GM23248 (cell line): ENCODE results near the gene FBXO34. TPM values are rescaled to one million over a fixed set of nuclear protein-coding genes. Genes with fewer than 3 reads are reported as not detected.
"Not testable (repeated sequence)": the region's sequence is repeated elsewhere in the genome, so short reads cannot be mapped to it uniquely, and the experiment has no call there.

Source experiments
- DNase-seq: peaks from one replicate; pipeline ENCODE4 v3.0.0-alpha.2; 2015
- H2AFZ ChIP-seq: fragments of 200-600 bp; sonication (generic); 2 replicates; pipeline ENCODE4 v1.6.1; 2016; ENCODE audit warnings: antibody characterized with exemption
- H3F3A ChIP-seq: fragments of 200-600 bp; sonication (generic); 2 replicates; pipeline ENCODE4 v1.6.1; 2016; ENCODE audit warnings: mild to moderate bottlenecking, antibody characterized with exemption, mixed run types; ENCODE audit not compliant: insufficient read depth
- H3K27ac ChIP-seq: fragments of 200-600 bp; sonication (generic); 2 replicates; pipeline ENCODE4 v1.5.1; 2016; ENCODE audit warnings: mild to moderate bottlenecking
- H3K27me3 ChIP-seq: fragments of 200-600 bp; sonication (generic); replicated peaks from 2 replicates; pipeline ENCODE4 v1.6.1; 2016; ENCODE audit warnings: mild to moderate bottlenecking; ENCODE audit not compliant: insufficient read depth
- H3K36me3 ChIP-seq: fragments of 200-600 bp; sonication (generic); 2 replicates; pipeline ENCODE4 v1.6.1; 2016; ENCODE audit warnings: low read depth, mild to moderate bottlenecking
- H3K4me1 ChIP-seq: fragments of 200-600 bp; sonication (generic); 2 replicates; pipeline ENCODE4 v1.6.1; 2016; ENCODE audit warnings: mild to moderate bottlenecking; ENCODE audit not compliant: insufficient read depth
- H3K4me2 ChIP-seq: fragments of 200-600 bp; sonication (generic); one replicate; pipeline ENCODE4 v1.6.1; 2016; ENCODE audit warnings: mild to moderate bottlenecking; ENCODE audit not compliant: unreplicated experiment
- H3K4me3 ChIP-seq: fragments of 200-600 bp; sonication (generic); 2 replicates; pipeline ENCODE4 v1.5.1; 2016; ENCODE audit warnings: mild to moderate bottlenecking
- H3K79me2 ChIP-seq: fragments of 200-600 bp; sonication (generic); 2 replicates; pipeline ENCODE4 v1.6.1; 2016; ENCODE audit warnings: mild to moderate bottlenecking; ENCODE audit not compliant: insufficient read depth
- H3K9ac ChIP-seq: fragments of 200-600 bp; sonication (generic); 2 replicates; pipeline ENCODE4 v1.6.1; 2016; ENCODE audit warnings: mild to moderate bottlenecking
- H3K9me2 ChIP-seq: fragments of 200-600 bp; sonication (generic); 2 replicates; pipeline ENCODE4 v1.6.1; 2016; ENCODE audit warnings: mixed run types, mild to moderate bottlenecking, moderate library complexity; ENCODE audit not compliant: insufficient read depth
- H3K9me3 ChIP-seq: fragments of 200-600 bp; sonication (generic); one replicate; pipeline ENCODE4 v1.6.1; 2017; ENCODE audit warnings: low read depth
- H4K20me1 ChIP-seq: fragments of 200-600 bp; sonication (generic); 2 replicates; pipeline ENCODE4 v1.6.0; 2016; ENCODE audit not compliant: insufficient read depth
- EZH2 ChIP-seq: fragments of 200-600 bp; sonication (generic); IDR thresholded peaks from 2 replicates; pipeline ENCODE4 v1.6.1; 2018; ENCODE audit warnings: antibody characterized with exemption, mild to moderate bottlenecking; ENCODE audit not compliant: insufficient read depth, poor library complexity, severe bottlenecking
- EZH2phosphoT487 ChIP-seq: fragments of 200-600 bp; sonication (generic); IDR thresholded peaks from 2 replicates; pipeline ENCODE4 v1.6.1; 2018; ENCODE audit warnings: antibody characterized with exemption, moderate library complexity, mild to moderate bottlenecking, low read depth; ENCODE audit not compliant: insufficient read depth
- WGBS, 2 experiments: methylation state at CpG; one replicate each; pipeline ENCODE4 v1.1.6; 2015 to 2017; ENCODE audit warnings: low lambda C conversion rate in 2 of 2, low coverage in 1 of 2; ENCODE audit errors: missing lambda C conversion rate in 2 of 2; 5-methylcytosine and 5-hydroxymethylcytosine counted together
- in situ Hi-C: fragments of 300-500 bp; cut with MboI; formaldehyde crosslinking; loops from 2 replicates; pipeline ENCODE4 v1.15.0; 2020
- polyA plus RNA-seq: library from polyadenylated mRNA; unstranded; fragments of >200 nt; fragmentation: Nextera tagmentation; extraction: Ambion mirVana; gene quantifications from 2 replicates; pipeline ENCODE4 v1.2.1, GENCODE V29; 2016
- total RNA-seq: library from RNA; depleted of rRNA; stranded (reverse); fragments of >200 nt; shearing (Covaris generic); gene quantifications from 2 replicates; pipeline ENCODE4 v1.2.3, GENCODE V29; 2014

The FBXO34 gene
- total and polyA plus RNA-seq, 2 experiments from 2014 or later, result 10.2 to 10.5 TPM

DNA sequence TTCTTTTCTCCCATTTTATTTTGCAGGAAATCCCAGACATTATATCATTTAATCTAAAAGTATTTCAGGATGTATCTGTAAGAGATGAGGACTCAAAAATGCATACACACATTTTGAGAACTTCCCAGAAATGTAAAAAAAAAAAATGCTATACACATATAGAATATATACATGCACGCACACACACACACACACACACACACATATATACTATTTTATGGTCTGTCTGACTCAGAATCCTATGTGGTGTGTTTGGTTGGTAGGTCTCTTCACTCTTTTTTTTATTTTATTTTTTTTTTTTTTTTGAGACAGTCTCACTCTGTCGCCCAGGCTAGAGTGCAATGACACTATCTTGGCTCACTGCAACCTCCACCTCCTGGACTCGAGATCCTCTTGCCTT lies 65.5 kb downstream of the FBXO34 start:
- Histone ChIP-seq H3K4me2 (peak overlapping the region; percentile 22), H3K9me2 (no peaks in the 10 kb centered on the region), H4K20me1 (no peaks in the 10 kb centered on the region; the same call in 1 of the 2 replicates), H3K4me1 (peaks cover 21% of the 10 kb centered on the region), H3K27ac (no peak overlapping the region), H3K79me2 (peaks cover 92% of the 10 kb centered on the region), H3F3A (no peaks in the 10 kb centered on the region; the same call in 1 of the 2 replicates), H3K4me3 (no peak overlapping the region), H2AFZ (no peak overlapping the region), H3K9me3 (no peaks in the 10 kb centered on the region), H3K36me3 (no peaks in the 10 kb centered on the region), H3K9ac (no peak overlapping the region), H3K27me3 (no peaks in the 10 kb centered on the region)
- TF ChIP-seq EZH2phosphoT487, result no peak
- TF ChIP-seq EZH2, result no peak
- WGBS, 2 experiments, result 95 to 97% methylated on average over 3 of the region's 3 CpGs
- no peak for DNase-seq
- in situ Hi-C loops, result no loop called here

- Histone ChIP-seq H3K9ac (no peak overlapping the region), H3K27ac (no peak overlapping the region), H3K36me3 (no peaks in the 10 kb centered on the region), H2AFZ (no peak overlapping the region), H4K20me1 (no peaks in the 10 kb centered on the region; the same call in 1 of the 2 replicates), H3K4me3 (no peak overlapping the region), H3K9me3 (no peaks in the 10 kb centered on the region), H3K4me2 (no peak overlapping the region), H3K27me3 (no peaks in the 10 kb centered on the region), H3F3A (no peaks in the 10 kb centered on the region; the same call in none of the 2 replicates), H3K79me2 (peaks cover 94% of the 10 kb centered on the region), H3K4me1 (peaks cover 26% of the 10 kb centered on the region), H3K9me2 (no peaks in the 10 kb centered on the region)
- WGBS, 2 experiments, result 64 to 66% methylated on average over 2 of the region's 2 CpGs
- in situ Hi-C loops, result no loop called here
- DNase-seq, result no peak
- TF ChIP-seq EZH2phosphoT487 (no peak), EZH2 (no peak)
These were observed 68.5 kb downstream of the FBXO34 start for GRCh38 chr14:55339770-55340169.

DNA sequence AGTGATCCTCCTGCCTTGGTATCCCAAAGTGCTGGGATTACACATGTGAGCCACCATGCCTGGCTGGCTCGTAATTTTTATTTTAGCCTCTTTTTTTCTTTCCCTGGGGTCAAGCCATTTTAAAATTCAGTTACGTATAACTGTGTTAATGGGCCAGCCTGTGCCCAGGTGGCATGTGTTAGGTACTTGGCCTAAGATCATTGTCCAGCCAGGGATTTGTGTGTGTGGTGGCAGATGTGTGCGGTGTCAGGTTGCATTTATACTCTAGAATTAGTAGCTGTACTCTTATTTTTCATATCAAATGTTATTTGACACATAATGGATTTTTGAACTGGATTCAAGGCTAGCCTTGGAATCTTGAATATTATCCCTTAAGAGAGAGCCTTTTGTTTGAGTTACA lies 69.3 kb downstream of the FBXO34 start:
- Histone ChIP-seq H2AFZ (no peak overlapping the region), H3K79me2 (peaks cover 94% of the 10 kb centered on the region), H3K4me3 (no peak overlapping the region), H3K27ac (no peak overlapping the region), H3K9ac (no peak overlapping the region), H3K36me3 (no peaks in the 10 kb centered on the region), H3K9me3 (no peaks in the 10 kb centered on the region), H4K20me1 (no peaks in the 10 kb centered on the region; the same call in 1 of the 2 replicates), H3F3A (no peaks in the 10 kb centered on the region; the same call in none of the 2 replicates), H3K4me1 (peaks cover 23% of the 10 kb centered on the region), H3K9me2 (no peaks in the 10 kb centered on the region), H3K4me2 (no peak overlapping the region), H3K27me3 (no peaks in the 10 kb centered on the region)
- in situ Hi-C loops, result no loop called here
- DNase-seq, result no peak
- 95 to 98% methylated on average over 3 of the region's 3 CpGs for WGBS, 2 experiments
- TF ChIP-seq EZH2 (no peak), EZH2phosphoT487 (no peak)

DNA sequence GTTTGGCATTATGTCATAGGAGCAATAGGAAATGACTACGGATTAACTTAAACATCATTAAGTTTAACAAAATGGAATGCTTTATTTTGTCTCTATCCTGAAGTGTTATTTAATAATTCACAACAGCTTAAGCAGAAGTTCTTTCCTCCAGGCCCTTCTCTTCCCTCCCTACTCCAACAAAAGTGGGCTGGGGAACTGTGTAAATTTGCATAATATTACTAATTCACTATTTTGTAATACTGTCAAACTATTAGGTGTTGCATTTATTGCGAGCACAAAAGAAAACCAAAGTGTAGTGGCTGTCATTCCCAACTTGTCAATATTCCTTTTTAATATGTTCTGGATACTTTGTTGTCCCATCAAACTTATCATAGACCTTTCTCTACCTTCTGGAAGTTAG lies 70.6 kb downstream of the FBXO34 start:
- peak; percentile 17 for DNase-seq
- Histone ChIP-seq H3K9me2 (no peaks in the 10 kb centered on the region), H3K9me3 (no peaks in the 10 kb centered on the region), H3F3A (no peaks in the 10 kb centered on the region; the same call in none of the 2 replicates), H2AFZ (no peak overlapping the region), H4K20me1 (peaks cover 1% of the 10 kb centered on the region; the same call in 1 of the 2 replicates), H3K36me3 (no peaks in the 10 kb centered on the region), H3K9ac (no peak overlapping the region), H3K4me1 (peaks cover 12% of the 10 kb centered on the region), H3K79me2 (peaks cover 94% of the 10 kb centered on the region), H3K27ac (no peak overlapping the region), H3K4me2 (no peak overlapping the region), H3K4me3 (no peak overlapping the region), H3K27me3 (no peaks in the 10 kb centered on the region)
- TF ChIP-seq EZH2phosphoT487 (no peak), EZH2 (no peak)
- in situ Hi-C loops, result no loop called here
- WGBS, 2 experiments, result 68 to 76% methylated on average over 2 of the region's 2 CpGs

DNA sequence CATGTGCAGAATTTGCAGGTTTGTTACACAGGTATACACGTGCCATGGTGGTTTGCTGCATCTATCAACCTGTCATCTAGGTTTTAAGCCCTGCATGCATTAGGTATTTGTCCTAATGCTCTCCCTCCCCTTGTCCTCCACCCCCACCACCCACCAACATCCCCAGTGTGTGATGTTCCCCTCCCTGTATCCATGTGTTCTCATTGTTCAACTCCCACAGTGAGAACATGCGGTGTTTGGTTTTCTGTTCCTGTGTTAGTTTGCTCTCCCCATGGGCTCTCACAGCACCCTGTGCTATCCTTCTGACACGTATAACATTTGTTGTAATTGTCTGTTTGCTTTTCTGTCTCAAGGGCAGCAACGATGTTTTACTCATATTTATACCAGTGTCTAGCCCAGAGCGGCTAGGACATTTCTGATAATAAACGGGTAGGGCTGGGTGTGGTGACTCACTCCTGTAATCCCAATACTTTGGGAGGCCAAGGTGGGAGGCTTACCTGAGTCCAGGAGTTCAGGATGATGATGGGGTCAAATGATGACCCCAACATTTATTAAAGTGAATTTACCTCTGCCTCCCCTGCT lies 73.5 kb downstream of the FBXO34 start:
- peaks cover 95% of the 10 kb centered on the region for H3K79me2 ChIP-seq
- in situ Hi-C loops, result not testable (repeated sequence)

More for the DNA sequence above, 73.5 kb downstream of the FBXO34 start:
- peaks cover 12% of the 10 kb centered on the region for H3K4me1 ChIP-seq
- H3K36me3 ChIP-seq, H3F3A ChIP-seq, H3K9me3 ChIP-seq, H3K27me3 ChIP-seq, H3K4me2 ChIP-seq, H4K20me1 ChIP-seq, H2AFZ ChIP-seq, H3K27ac ChIP-seq, H3K9me2 ChIP-seq, H3K9ac ChIP-seq, DNase-seq, H3K4me3 ChIP-seq: not testable (repeated sequence)
- 83 to 84% methylated on average over 6 of the region's 6 CpGs for WGBS, 2 experiments
